ENCODE data around the gene ZNF217.

GRCh38 chr20:53556267-53556897, 37.3 kb downstream of the ZNF217 start:
- TF ChIP-seq EZH2phosphoT487 (IDR thresholded peaks at IDR 0.05; ENCODE audit: insufficient read depth, low read depth) (no peak), EZH2 (IDR thresholded peaks at IDR 0.05; ENCODE audit: insufficient read depth, poor library complexity, severe bottlenecking) (no peak)
